Measurements from ENCODE around the gene IL15RA.
A peak's percentile ranks its signal among the peaks of the same experiment; 100 is the strongest.
"Not testable (repeated sequence)": the region's sequence is repeated elsewhere in the genome, so short reads cannot be mapped to it uniquely, and the experiment has no call there.

The IL15RA gene

GRCh38 chr10:5968681-5969453 lies 8.5 kb downstream of the IL15RA start:
- DNase-seq = no peak

- no peak for DNase-seq
Observed at GRCh38 chr10:5968037-5968680, 9.2 kb downstream of the IL15RA start.

- DNase-seq = no peak
Observed at GRCh38 chr10:5965266-5965665, 12.1 kb downstream of the IL15RA start.

- DNase-seq = no peak
Observed at GRCh38 chr10:5964736-5965135, 12.6 kb downstream of the IL15RA start.

- DNase-seq = no peak
Observed at GRCh38 chr10:5963591-5963990, 13.8 kb downstream of the IL15RA start.

GRCh38 chr10:5963071-5963470 lies 14.3 kb downstream of the IL15RA start:
- DNase-seq = no peak

DNA sequence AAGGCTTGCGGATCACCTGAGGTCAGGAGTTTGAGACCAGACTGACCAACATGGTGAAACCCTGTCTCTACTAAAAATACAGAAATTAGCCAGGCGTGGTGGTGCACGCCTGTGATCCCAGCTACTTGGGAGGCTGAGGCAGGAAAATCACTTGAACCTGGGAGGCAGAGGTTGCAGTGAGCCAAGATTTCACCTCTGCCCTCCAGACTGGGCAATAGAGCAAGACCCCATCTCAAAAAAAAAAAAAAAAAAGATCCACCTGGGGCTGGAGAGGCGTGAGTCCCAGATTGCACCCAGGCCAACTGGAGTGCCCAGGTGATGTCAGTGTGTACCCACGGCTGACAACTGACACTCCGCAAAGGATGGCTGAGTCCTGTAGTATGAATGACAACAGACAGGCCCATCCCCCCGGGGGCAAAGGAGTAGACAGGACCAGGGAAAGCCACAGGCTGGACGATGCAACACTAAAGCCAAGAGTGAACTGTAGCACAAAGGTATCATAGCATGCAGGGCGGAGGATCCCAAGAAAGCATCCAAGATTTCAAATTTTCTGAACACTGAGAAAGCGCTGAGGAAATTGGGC lies 14.9 kb downstream of the IL15RA start:
- not testable (repeated sequence) for DNase-seq

DNA sequence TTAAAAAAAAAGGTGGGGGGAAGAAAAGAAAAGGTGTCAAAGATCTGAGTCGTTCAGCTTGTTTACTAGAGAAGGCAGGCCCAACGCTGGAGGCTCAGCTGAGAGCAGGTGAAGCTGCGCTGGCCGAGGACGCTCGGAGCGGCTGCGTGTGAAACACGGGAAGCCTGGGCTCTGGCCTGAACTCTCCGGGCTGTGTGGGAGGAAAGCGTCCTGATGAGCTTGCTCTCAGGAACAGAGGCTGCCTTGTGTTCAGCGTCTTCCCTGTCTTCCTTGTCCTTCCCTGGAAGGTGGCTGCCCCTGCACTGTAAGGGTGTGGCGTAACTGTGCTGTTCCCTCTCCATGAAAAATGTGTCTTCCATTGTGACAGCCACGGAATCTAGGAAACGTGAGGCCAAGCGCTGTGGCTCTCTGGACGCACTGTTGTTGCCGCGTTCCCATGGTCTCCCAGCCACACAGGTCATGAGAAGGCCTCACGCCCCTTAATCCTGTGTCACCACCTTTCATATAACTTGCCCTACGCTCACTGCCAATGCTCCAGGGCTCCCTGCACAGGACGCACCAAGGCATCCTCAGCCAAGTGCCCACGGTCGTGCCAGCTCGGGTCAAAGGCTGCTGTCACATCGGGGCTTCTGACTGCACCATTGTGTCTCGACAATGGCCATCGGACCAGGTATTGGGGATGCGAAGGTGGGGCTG lies 15.8 kb downstream of the IL15RA start:
- no peak for DNase-seq

DNA sequence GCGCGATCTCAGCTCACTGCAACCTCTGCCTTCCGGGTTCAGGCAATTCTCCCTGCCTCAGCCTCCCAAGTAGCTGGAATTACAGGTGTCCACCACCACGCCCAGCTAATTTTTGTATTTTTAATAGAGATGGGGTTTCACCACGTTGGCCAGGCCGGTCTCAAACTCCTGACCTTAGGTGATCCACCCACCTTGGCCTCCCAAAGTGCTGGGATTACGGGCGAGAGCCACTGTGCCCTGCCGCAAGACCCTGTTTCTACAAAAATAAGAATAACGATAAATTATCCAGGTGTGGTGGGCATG lies 16.4 kb downstream of the IL15RA start:
- DNase-seq = not testable (repeated sequence)

- no peak for DNase-seq
Observed at GRCh38 chr10:5960070-5960972, 17.0 kb downstream of the IL15RA start.

DNA sequence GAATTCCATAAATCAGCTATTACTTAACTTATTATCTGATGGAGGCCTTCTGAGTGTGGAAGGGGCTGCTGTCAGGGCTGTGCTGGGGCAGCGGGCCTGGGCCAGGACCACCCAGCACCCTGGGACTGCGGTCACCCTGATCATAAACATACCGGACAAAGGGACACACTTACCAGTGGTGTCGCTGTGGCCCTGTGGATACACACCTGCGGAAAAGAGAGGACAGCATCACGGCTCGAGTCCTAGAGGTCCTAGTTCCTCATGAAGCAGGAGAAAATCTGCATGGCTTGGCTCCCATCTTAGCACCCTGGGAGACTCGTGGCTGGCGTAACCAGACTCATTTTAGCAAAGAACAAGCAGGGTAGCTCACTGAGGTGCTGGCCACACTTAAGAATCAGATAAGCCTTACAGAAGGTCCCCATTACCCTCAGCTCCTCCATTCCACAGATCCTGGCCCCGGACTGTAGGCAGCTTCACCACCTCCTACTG lies 17.7 kb downstream of the IL15RA start:
- DNase-seq = no peak

DNA sequence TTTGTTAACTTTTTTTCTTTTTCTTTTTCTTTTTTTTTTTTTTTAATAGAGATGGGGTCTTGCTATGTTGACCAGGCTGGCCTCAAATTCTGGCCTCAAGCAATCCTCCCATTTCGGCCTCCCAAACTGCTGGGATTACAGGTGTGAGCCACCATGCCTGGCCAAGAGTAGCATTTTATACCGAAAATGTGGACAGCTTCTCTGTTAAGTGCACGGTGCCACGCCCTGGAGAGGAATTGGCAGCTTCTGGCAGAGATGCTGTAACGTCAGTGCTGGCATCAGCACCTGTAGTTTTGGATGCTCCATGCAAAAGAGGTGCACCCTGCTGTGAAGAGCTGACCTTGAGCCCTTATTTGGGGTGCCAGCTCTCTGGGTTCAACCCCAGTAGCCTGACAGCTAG lies 18.2 kb downstream of the IL15RA start:
- no peak for DNase-seq

GRCh38 chr10:5958675-5959074 lies 18.7 kb downstream of the IL15RA start:
- no peak for DNase-seq

DNA sequence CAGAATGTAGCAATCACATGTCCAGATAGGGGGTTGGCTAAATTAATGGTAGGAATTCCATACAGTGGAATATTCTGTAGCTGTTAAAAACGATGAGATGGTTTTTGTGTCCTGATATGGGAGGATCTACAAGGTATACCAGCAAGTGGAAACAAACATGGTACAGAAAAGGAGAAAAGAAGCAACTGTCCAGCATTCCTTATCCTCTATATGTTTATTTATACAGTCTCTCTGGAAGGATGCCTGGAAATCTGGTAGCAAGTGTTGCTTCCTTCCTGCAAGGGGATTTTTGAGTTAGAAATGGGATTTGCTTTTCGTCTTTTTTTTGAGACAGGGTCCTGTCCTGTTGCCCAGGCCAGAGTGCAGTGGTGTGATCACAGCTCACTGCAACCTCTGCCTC lies 19.3 kb downstream of the IL15RA start:
- no peak for DNase-seq

- no peak for DNase-seq
Observed at GRCh38 chr10:5956146-5956936, 21.0 kb downstream of the IL15RA start.

- DNase-seq = no peak
Observed at GRCh38 chr10:5953676-5954075, 23.7 kb downstream of the IL15RA start.

GRCh38 chr10:5952731-5953385 lies 24.5 kb downstream of the IL15RA start:
- no peak for DNase-seq

GRCh38 chr10:5951721-5952407 lies 25.5 kb downstream of the IL15RA start:
- no peak for DNase-seq

DNA sequence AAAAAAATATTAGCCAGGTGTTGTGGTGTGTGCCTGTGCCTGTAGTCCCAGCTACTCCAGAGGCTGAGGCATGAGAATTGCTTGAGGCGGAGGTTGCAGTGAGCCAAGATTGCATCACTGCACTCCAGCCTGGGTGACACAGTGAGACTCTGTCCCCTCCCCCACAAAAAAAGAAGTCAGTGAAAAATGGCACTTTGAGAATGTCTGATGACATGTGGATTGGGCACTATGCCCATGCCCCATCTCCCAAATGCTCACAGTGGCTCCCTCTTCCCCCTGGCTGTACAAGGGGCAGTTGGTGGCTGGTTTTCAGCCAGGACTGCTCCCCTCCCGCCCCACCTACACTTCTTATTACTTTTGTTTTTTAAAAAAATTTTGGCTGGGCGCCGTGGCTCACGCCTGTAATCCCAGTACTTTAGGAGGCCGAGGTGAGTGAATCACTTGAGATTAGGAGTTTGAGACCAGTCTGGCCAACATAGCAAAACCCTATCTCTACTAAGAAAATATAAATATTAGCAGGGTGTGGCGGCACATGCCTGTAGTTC lies 26.1 kb downstream of the IL15RA start:
- DNase-seq = peak; percentile 66
